IMR-90 (cell line): ENCODE data around the gene CD164L2. TPM values are rescaled to one million over a fixed set of nuclear protein-coding genes. Genes with fewer than 3 reads are reported as not detected.

Experiments
- ATAC-seq: fragments of 200-7000 bp; cut with Tn5 transposase; 2 replicates; pipeline ENCODE4 v1.9.1; 2020; ENCODE audit warnings: low read depth, mild to moderate bottlenecking, moderate library complexity
- BruUV-seq: library from RNA; stranded (reverse); fragments of 400-500 nt; replicated peaks from 2 replicates; lab custom pipeline; 2021; lab: Mats Ljungman, UMichigan
- CTCF ChIA-PET: fragments of 300-600 bp; formaldehyde crosslinking; extraction: SDS; loops from one replicate; lab custom pipeline; 2021; ENCODE audit warnings: antibody characterized with exemption; lab: Yijun Ruan, JAX
- POLR2A ChIA-PET: fragments of 300-600 bp; sonication (Branson Sonifier 250); formaldehyde crosslinking; loops from one replicate; lab custom pipeline; 2022; ENCODE audit warnings: antibody characterized with exemption; ENCODE audit not compliant: unreplicated experiment; lab: Charles Lee
- DNase-seq: peaks from one replicate; pipeline ENCODE4 v3.0.0; 2013
- H2AFZ ChIP-seq: replicated peaks from 2 replicates; pipeline ENCODE3; 2013; ENCODE audit warnings: low read length, mild to moderate bottlenecking; ENCODE audit not compliant: poor library complexity
- H2AK5ac ChIP-seq: 2 replicates; pipeline ENCODE4 v1.6.1; 2013; ENCODE audit warnings: low read depth, low read length, inconsistent platforms
- H2AK9ac ChIP-seq: replicated peaks from 2 replicates; pipeline ENCODE3; 2013; ENCODE audit warnings: mild to moderate bottlenecking, low read depth, low read length, moderate library complexity; ENCODE audit not compliant: poor library complexity
- H2BK120ac ChIP-seq: 2 replicates; pipeline ENCODE4 v1.6.1; 2013; ENCODE audit warnings: low read depth, low read length, inconsistent platforms
- H2BK15ac ChIP-seq: 3 replicates; pipeline ENCODE4 v1.6.1; 2013; ENCODE audit warnings: low read depth, low read length, inconsistent platforms
- H2BK20ac ChIP-seq: 2 replicates; pipeline ENCODE4 v1.6.1; 2013; ENCODE audit warnings: low read depth, mild to moderate bottlenecking, inconsistent platforms, low read length, moderate library complexity
- H2BK5ac ChIP-seq: 2 replicates; pipeline ENCODE4 v1.6.1; 2013; ENCODE audit warnings: mild to moderate bottlenecking, low read depth, low read length, inconsistent platforms; ENCODE audit not compliant: poor library complexity, severe bottlenecking
- H3K14ac ChIP-seq: replicated peaks from 2 replicates; pipeline ENCODE4 v1.6.1; 2013; ENCODE audit warnings: low read depth, low read length, inconsistent platforms
- H3K18ac ChIP-seq: 2 replicates; pipeline ENCODE4 v1.6.1; 2013; ENCODE audit warnings: low read depth, low read length, control low read depth
- H3K23ac ChIP-seq: 2 replicates; pipeline ENCODE4 v1.6.1; 2013; ENCODE audit warnings: low read depth, low read length, inconsistent platforms
- H3K27ac ChIP-seq: 2 replicates; pipeline ENCODE4 v1.5.1; 2013; ENCODE audit warnings: mild to moderate bottlenecking, control low read depth, low read length; ENCODE audit not compliant: insufficient read depth
- H3K27me3 ChIP-seq: 2 replicates; pipeline ENCODE4 v1.6.1; 2013; ENCODE audit warnings: low read length; ENCODE audit not compliant: control insufficient read depth, insufficient read depth
- H3K36me3 ChIP-seq: 2 replicates; pipeline ENCODE4 v1.6.1; 2013; ENCODE audit warnings: low read length, mixed read lengths; ENCODE audit not compliant: control insufficient read depth, insufficient read depth
- H3K4ac ChIP-seq: 2 replicates; pipeline ENCODE4 v1.6.1; 2013; ENCODE audit warnings: low read depth, low read length, inconsistent platforms
- H3K4me1 ChIP-seq: 2 replicates; pipeline ENCODE4 v1.6.1; 2013; ENCODE audit warnings: low read length, mixed read lengths; ENCODE audit not compliant: control insufficient read depth, insufficient read depth
- H3K4me2 ChIP-seq: 2 replicates; pipeline ENCODE4 v1.6.1; 2013; ENCODE audit warnings: low read depth, mild to moderate bottlenecking, control low read depth, low read length, moderate library complexity
- H3K4me3 ChIP-seq: 2 replicates; pipeline ENCODE4 v1.5.1; 2013; ENCODE audit warnings: low read depth, mild to moderate bottlenecking, control low read depth, low read length, moderate library complexity; ENCODE audit not compliant: insufficient read depth
- H3K56ac ChIP-seq: 2 replicates; pipeline ENCODE4 v1.6.1; 2013; ENCODE audit warnings: low read length, inconsistent platforms; ENCODE audit not compliant: insufficient read depth; ENCODE audit errors: extremely low read depth
- H3K79me1 ChIP-seq, 2 experiments: 2 replicates each; pipeline ENCODE4 v1.6.1; 2013; ENCODE audit warnings: low read length in 2 of 2, inconsistent platforms in 1 of 2, low read depth in 1 of 2
- H3K9ac ChIP-seq: 2 replicates; pipeline ENCODE4 v1.6.1; 2013; ENCODE audit warnings: low read depth, low read length, control low read depth
- H3K9me1 ChIP-seq: 2 replicates; pipeline ENCODE4 v1.6.1; 2013; ENCODE audit warnings: low read length, inconsistent platforms; ENCODE audit not compliant: insufficient read depth
- H3K9me3 ChIP-seq: 2 replicates; pipeline ENCODE4 v1.6.1; 2013; ENCODE audit warnings: low read length; ENCODE audit not compliant: control insufficient read depth, insufficient read depth
- H4K20me1 ChIP-seq: 2 replicates; pipeline ENCODE4 v1.6.1; 2013; ENCODE audit warnings: low read length, inconsistent platforms; ENCODE audit not compliant: insufficient read depth
- H4K5ac ChIP-seq: 2 replicates; pipeline ENCODE4 v1.6.1; 2013; ENCODE audit warnings: mild to moderate bottlenecking, low read depth, low read length, control low read depth
- H4K8ac ChIP-seq, 2 experiments: 2 replicates each; pipeline ENCODE4 v1.6.1; 2013; ENCODE audit warnings: low read depth in 2 of 2, low read length in 2 of 2, control low read depth in 1 of 2, inconsistent platforms in 1 of 2
- H4K91ac ChIP-seq: 2 replicates; pipeline ENCODE4 v1.6.1; 2013; ENCODE audit warnings: low read depth, low read length, inconsistent platforms; ENCODE audit not compliant: insufficient read depth
- CEBPB ChIP-seq: IDR thresholded peaks from 2 replicates; pipeline ENCODE4 v1.6.1; 2012; ENCODE audit warnings: low read depth, low read length, improper control_type of control experiment
- SMC3 ChIP-seq: fragments of 150-350 bp; IDR thresholded peaks from 2 replicates; pipeline ENCODE4 v1.6.1; 2016; ENCODE audit warnings: low read depth, mild to moderate bottlenecking, antibody characterized with exemption, low read length, moderate library complexity
- WGBS, 2 experiments: methylation state at CpG; one replicate each; pipeline versions ENCODE4 v1.1.5 to v1.1.7; 2013; ENCODE audit warnings: missing lambda C conversion rate in 2 of 2; ENCODE audit not compliant: insufficient read length in 1 of 2; ENCODE audit errors: extremely low coverage in 2 of 2; 5-methylcytosine and 5-hydroxymethylcytosine counted together
- dilution Hi-C: fragments of 300-500 bp; cut with HindIII; formaldehyde crosslinking; loops from one replicate; pipeline ENCODE4 v1.14.3; 2018; ENCODE audit warnings: low sequenced_read_pairs; ENCODE audit not compliant: unreplicated experiment
- in situ Hi-C: fragments of 300-500 bp; cut with MboI; formaldehyde crosslinking; loops from 3 replicates; pipeline ENCODE4 v1.14.3; 2019; ENCODE audit warnings: low sequenced_read_pairs, inconsistent platforms, mixed read lengths
- intact Hi-C: fragments of 100-400 bp; cut with micrococcal nuclease; formaldehyde crosslinking; loops from 2 replicates; pipeline ENCODE4 v1.10.0; 2022
- polyA plus RNA-seq, 3 experiments: library from polyadenylated mRNA; depleted of rRNA; stranded (reverse); fragments of >200 nt; gene quantifications; 2 replicates each; pipeline ENCODE4 v1.2.3, GENCODE V29; 2012; ENCODE audit warnings: low replicate concordance in 1 of 3
- total RNA-seq: library from RNA; depleted of rRNA; stranded (reverse); fragments of >200 nt; gene quantifications from 2 replicates; pipeline ENCODE4 v1.2.3, GENCODE V29; 2012

CD164L2 gene
- total and polyA plus RNA-seq, 2 of the 4 experiments (the other 2 are of a cell fraction), result not detected

DNA sequence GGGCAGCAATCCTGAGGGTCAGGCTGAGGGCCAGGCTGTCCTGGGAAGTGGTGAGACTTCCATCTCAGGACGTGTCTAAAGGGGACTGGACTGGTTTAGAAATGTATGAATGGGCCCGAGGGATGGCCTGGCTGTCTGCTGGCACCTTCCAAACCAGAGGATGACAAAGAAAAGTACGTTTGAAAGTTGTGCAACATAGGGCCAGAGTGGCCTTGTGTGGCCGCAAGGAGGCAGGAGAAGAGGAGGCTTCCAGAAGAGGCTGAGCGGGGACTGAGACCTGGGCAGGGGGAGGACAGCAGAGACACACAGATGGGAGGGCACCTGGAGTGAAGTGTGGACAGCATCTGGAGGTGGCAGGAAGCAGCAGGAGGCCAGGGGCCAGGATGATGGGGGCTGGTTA lies 43.9 kb downstream of the CD164L2 start:
- peaks cover 14% of the 10 kb centered on the region for H3K4me1 ChIP-seq
- peak overlapping the region; percentile 66 for H2AK9ac ChIP-seq
- dilution Hi-C loops (no loop called here), intact Hi-C loops (no loop called here), in situ Hi-C loops (no loop called here)
- no peak overlapping the region for H4K8ac ChIP-seq
- no peak overlapping the region for H2BK5ac ChIP-seq
- no peak overlapping the region for H3K23ac ChIP-seq
- peaks cover 7% of the 10 kb centered on the region; the same call in 1 of the 2 replicates for H3K9me1 ChIP-seq
- H3K56ac ChIP-seq, result no peak overlapping the region
- H3K4me2 ChIP-seq, result no peak overlapping the region
- H3K9ac ChIP-seq, result no peak overlapping the region
- peaks cover 21% of the 10 kb centered on the region for H3K36me3 ChIP-seq
- BruUV-seq, result no TSS peak
- H2BK15ac ChIP-seq, result no peak overlapping the region
- H4K5ac ChIP-seq, result no peak overlapping the region
- no peak overlapping the region for H2BK20ac ChIP-seq
- peak overlapping the region; percentile 1 for H2AFZ ChIP-seq
- POLR2A ChIA-PET, result no interaction called here
- H3K14ac ChIP-seq, result no peak overlapping the region
- no peaks in the 10 kb centered on the region for H3K27me3 ChIP-seq
- no peak overlapping the region for H3K18ac ChIP-seq
- peak; percentile 66 for TF ChIP-seq CEBPB
- no peak for TF ChIP-seq SMC3
- no peaks in the 10 kb centered on the region for H4K20me1 ChIP-seq
- H2AK5ac ChIP-seq, result no peak overlapping the region
- no peak overlapping the region for H3K4me3 ChIP-seq
- no peak overlapping the region for H2BK120ac ChIP-seq
- no peak overlapping the region for H4K91ac ChIP-seq
- CTCF ChIA-PET, result no interaction called here
- DNase-seq (no peak), ATAC-seq (no peak)
- 56% methylated on average over 5 of the region's 5 CpGs; no CpG with 5 or more reads in 1 of the 2 experiments for WGBS, 2 experiments
- H3K79me1 ChIP-seq, result no peaks in the 10 kb centered on the region; a peak in 1 of 4 replicates
- H3K4ac ChIP-seq, result no peak overlapping the region
- H3K27ac ChIP-seq, result no peak overlapping the region
- no peaks in the 10 kb centered on the region for H3K9me3 ChIP-seq
